ENCODE data around the gene PKD2L1. TPM values are rescaled to one million over a fixed set of nuclear protein-coding genes. Genes with fewer than 3 reads are reported as not detected.

PKD2L1 gene
- total and polyA plus RNA-seq, 10 of the 15 experiments (the other 5 are each of a cell fraction or from before 2014, with no cell fraction given), result 0.05 to 0.17 (median 0.08) TPM; not detected in 6

DNA sequence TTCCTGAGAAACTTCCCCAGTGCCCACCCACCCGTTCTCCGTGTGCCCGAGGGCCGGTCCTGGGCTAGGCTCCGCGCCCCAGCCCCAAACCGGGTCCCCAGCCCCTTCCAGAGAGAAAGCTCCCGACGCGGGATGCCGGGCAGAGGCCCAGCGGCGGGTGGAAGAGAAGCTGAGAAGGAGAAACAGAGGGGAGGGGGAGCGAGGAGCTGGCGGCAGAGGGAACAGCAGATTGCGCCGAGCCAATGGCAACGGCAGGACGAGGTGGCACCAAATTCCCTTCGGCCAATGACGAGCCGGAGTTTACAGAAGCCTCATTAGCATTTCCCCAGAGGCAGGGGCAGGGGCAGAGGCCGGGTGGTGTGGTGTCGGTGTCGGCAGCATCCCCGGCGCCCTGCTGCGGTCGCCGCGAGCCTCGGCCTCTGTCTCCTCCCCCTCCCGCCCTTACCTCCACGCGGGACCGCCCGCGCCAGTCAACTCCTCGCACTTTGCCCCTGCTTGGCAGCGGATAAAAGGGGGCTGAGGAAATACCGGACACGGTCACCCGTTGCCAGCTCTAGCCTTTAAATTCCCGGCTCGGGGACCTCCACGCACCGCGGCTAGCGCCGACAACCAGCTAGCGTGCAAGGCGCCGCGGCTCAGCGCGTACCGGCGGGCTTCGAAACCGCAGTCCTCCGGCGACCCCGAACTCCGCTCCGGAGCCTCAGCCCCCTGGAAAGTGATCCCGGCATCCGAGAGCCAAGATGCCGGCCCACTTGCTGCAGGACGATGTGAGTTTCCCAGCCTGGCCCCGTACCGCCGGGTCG is 16.9 kb upstream of the PKD2L1 start, which contains the start of gene SCD (continued):
- TF ChIP-seq FOXK2 (IDR thresholded peaks at IDR 0.05) (no peak), EGR1 (IDR thresholded peaks at IDR 0.05; ENCODE audit: borderline replicate concordance in 1 of 2, low read depth in 2 of 2, low read length in 2 of 2) (no peak; a peak in 1 of 3 replicates), EZH2 (IDR thresholded peaks at IDR 0.05; ENCODE audit: borderline replicate concordance, control insufficient read depth, low read depth, low read length) (no peak), MEF2A (IDR thresholded peaks at IDR 0.05; ENCODE audit: insufficient read depth, low read depth, low read length) (no peak), NKRF (conservative IDR thresholded peaks at IDR 0.05) (peak; percentile 85; the same call in 1 of the 2 replicates), ZNF24 (IDR thresholded peaks at IDR 0.05) (no peak), POLR2AphosphoS5 (IDR thresholded peaks at IDR 0.05; ENCODE audit: low read length) (peak; percentile 40; the same call in 1 of the 2 replicates), E2F8 (IDR thresholded peaks at IDR 0.05; ENCODE audit: low read depth, partially characterized antibody) (no peak), BHLHE40 (IDR thresholded peaks at IDR 0.05; ENCODE audit: borderline replicate concordance in 1 of 2, low read depth in 2 of 2, low read length in 1 of 2) (peak; percentile 73 to 88; a peak in 3 of 4 replicates), TAF1 (IDR thresholded peaks at IDR 0.05; ENCODE audit: borderline replicate concordance, low read depth, low read length) (no peak), NFXL1 (IDR thresholded peaks at IDR 0.05; ENCODE audit: borderline replicate concordance) (no peak), MEF2B (IDR thresholded peaks at IDR 0.05; ENCODE audit: partially characterized antibody, poor library complexity, severe bottlenecking) (peak; percentile 97), TBL1XR1 (IDR thresholded peaks at IDR 0.05; ENCODE audit: low read depth, low read length) (no peak), SMC3 (IDR thresholded peaks at IDR 0.05; ENCODE audit: borderline replicate concordance, low read length) (no peak), HDAC2 (IDR thresholded peaks at IDR 0.05) (no peak), ZNF384 (IDR thresholded peaks at IDR 0.05; ENCODE audit: borderline replicate concordance, low read depth, low read length) (no peak), MTA2 (IDR thresholded peaks at IDR 0.05; ENCODE audit: low read depth) (no peak)
- TF ChIP-seq, protein P1, sequence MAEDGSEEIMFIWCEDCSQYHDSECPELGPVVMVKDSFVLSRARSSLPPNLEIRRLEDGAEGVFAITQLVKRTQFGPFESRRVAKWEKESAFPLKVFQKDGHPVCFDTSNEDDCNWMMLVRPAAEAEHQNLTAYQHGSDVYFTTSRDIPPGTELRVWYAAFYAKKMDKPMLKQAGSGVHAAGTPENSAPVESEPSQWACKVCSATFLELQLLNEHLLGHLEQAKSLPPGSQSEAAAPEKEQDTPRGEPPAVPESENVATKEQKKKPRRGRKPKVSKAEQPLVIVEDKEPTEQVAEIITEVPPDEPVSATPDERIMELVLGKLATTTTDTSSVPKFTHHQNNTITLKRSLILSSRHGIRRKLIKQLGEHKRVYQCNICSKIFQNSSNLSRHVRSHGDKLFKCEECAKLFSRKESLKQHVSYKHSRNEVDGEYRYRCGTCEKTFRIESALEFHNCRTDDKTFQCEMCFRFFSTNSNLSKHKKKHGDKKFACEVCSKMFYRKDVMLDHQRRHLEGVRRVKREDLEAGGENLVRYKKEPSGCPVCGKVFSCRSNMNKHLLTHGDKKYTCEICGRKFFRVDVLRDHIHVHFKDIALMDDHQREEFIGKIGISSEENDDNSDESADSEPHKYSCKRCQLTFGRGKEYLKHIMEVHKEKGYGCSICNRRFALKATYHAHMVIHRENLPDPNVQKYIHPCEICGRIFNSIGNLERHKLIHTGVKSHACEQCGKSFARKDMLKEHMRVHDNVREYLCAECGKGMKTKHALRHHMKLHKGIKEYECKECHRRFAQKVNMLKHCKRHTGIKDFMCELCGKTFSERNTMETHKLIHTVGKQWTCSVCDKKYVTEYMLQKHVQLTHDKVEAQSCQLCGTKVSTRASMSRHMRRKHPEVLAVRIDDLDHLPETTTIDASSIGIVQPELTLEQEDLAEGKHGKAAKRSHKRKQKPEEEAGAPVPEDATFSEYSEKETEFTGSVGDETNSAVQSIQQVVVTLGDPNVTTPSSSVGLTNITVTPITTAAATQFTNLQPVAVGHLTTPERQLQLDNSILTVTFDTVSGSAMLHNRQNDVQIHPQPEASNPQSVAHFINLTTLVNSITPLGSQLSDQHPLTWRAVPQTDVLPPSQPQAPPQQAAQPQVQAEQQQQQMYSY (CRISPR knock-in tag; IDR thresholded peaks at IDR 0.05), result no peak
- TF ChIP-seq, protein P2, sequence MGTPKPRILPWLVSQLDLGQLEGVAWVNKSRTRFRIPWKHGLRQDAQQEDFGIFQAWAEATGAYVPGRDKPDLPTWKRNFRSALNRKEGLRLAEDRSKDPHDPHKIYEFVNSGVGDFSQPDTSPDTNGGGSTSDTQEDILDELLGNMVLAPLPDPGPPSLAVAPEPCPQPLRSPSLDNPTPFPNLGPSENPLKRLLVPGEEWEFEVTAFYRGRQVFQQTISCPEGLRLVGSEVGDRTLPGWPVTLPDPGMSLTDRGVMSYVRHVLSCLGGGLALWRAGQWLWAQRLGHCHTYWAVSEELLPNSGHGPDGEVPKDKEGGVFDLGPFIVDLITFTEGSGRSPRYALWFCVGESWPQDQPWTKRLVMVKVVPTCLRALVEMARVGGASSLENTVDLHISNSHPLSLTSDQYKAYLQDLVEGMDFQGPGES (IDR thresholded peaks at IDR 0.05), result no peak
